Measurements from ENCODE around the gene OIP5.

OIP5 gene

DNA sequence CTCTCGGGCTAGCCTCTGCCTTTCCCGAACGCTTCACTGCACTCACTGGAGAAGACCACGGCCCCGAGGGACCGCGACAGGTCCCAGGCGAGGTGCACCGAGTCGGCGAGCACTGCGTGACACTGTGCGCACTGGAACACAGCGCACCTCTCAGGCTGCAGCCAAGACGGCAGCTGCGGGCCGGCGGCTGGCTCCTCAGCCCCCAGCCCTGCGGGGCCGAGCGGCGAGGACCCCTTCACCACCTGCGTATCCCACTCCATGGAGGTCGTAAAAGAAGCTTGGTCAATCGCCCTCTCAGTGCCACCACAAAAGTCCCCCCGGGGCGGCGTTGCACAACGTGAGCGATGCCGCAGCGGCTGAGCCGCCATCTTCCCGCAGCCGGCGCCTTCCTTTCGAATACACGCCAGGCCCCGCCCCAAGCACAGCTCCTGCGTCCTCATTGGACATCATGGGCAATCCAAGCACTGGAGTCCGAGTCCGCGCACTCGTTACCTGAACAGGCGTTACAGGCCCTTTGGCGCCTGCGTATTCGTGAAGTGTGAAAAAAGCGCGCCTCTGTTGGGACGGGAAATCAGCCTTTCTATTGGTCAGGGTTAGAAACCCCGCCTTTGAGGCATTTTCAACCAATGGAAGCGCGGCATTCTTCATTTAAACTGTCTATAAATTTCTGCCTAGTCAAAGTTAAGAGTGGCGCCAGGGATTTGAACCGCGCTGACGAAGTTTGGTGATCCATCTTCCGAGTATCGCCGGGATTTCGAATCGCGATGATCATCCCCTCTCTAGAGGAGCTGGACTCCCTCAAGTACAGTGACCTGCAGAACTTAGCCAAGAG, at the start of gene OIP5, which contains the start of gene NUSAP1:
Gene OIP5 (minus strand): TSS at position 398 of the 832 bp plus-strand sequence. CDS start 30 bp downstream, at position 368.
Gene NUSAP1 (plus strand): TSS at position 688 of the 832 bp plus-strand sequence. CDS start 77 bp downstream, at position 765.
- peaks cover 29% of the 10 kb centered on the region for H3K4me1 Mint-ChIP-seq (ENCODE audit: low read depth)
- peak; percentile 95 for DNase-seq
- H3K4me3 Mint-ChIP-seq: peak within 1 kb of the TSS; percentile 100
- H3K36me3 Mint-ChIP-seq (ENCODE audit: low read depth): peaks cover 55% of the 10 kb centered on the region
- no peaks in the 10 kb centered on the region for H3K27me3 Mint-ChIP-seq
- H3K9me3 Mint-ChIP-seq: no peaks in the 10 kb centered on the region
- H3K27ac Mint-ChIP-seq: peak within 1 kb of the TSS; percentile 99

DNA sequence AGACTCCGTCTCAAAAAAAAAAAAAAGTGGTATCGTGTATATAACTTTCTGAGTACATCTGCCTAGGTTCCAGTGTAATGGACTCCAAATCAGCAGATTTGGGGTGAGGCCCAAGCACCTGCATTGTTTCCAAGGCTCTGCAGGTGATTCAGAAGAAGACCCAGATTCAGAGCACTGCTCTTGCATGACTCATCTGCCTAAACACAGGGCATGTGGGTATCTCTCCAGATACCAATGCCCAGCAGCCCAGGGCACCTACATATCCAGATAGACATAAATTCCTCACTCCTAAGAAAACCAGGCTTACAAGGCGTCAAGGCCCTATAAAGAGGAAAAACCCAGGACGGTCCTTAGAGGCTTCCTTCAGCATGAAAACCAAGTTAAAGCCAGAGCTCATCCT, 45.6 kb upstream of the OIP5 start:
- Mint-ChIP-seq H3K27me3 (no peaks in the 10 kb centered on the region), H3K4me3 (no peak overlapping the region), H3K27ac (no peak overlapping the region), H3K9me3 (no peaks in the 10 kb centered on the region), H3K4me1 (ENCODE audit: low read depth) (no peaks in the 10 kb centered on the region), H3K36me3 (ENCODE audit: low read depth) (peaks cover 78% of the 10 kb centered on the region)
- DNase-seq: no peak

DNA sequence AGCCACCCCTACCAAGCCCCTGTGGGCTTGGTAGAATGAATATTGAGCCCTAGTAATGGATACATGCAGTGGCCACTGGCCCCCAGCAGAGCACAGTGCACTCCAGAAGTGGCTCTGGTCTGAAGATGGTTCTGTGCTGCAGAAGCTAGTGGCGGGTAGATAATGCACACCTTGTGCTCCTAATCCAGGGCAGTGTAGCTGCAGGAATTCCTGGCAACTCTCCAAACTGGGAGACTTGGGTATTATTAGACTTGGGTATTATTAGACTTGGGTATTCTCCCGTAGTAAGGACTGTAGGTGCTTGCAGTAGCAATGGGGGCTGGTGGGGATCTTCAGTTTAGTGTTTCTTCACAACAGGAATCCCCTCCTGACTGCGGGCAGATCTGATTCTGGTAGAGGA, 35.0 kb upstream of the OIP5 start:
- Mint-ChIP-seq H3K4me3 (no peak overlapping the region), H3K9me3 (no peaks in the 10 kb centered on the region), H3K36me3 (ENCODE audit: low read depth) (peaks cover 88% of the 10 kb centered on the region), H3K27ac (no peak overlapping the region), H3K27me3 (no peaks in the 10 kb centered on the region), H3K4me1 (ENCODE audit: low read depth) (no peaks in the 10 kb centered on the region)
- no peak for DNase-seq

DNA sequence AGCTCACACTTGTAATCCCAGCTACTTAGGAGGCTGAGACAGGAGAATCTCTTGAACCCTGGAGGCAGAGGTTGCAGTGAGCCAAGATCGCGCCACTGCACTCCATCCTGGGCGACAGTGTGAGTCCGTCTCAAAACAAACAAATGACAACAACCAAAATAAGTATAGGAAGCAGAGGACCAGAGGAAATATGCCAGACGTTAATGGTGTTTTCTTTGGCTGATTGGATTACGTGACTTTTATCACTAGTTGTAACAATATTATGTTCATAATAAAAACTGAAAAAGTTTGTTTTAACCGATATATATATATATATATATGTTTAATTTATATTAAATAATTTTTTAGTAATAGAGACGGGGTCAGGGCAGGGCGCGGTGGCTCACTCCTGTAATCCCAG, 22.0 kb upstream of the OIP5 start:
- peaks cover 83% of the 10 kb centered on the region for H3K36me3 Mint-ChIP-seq (ENCODE audit: low read depth)
- H3K9me3 Mint-ChIP-seq: no peaks in the 10 kb centered on the region
- no peaks in the 10 kb centered on the region for H3K27me3 Mint-ChIP-seq
- H3K27ac Mint-ChIP-seq: no peak overlapping the region
- DNase-seq: no peak
- H3K4me3 Mint-ChIP-seq: no peak overlapping the region
- no peaks in the 10 kb centered on the region for H3K4me1 Mint-ChIP-seq (ENCODE audit: low read depth)

DNA sequence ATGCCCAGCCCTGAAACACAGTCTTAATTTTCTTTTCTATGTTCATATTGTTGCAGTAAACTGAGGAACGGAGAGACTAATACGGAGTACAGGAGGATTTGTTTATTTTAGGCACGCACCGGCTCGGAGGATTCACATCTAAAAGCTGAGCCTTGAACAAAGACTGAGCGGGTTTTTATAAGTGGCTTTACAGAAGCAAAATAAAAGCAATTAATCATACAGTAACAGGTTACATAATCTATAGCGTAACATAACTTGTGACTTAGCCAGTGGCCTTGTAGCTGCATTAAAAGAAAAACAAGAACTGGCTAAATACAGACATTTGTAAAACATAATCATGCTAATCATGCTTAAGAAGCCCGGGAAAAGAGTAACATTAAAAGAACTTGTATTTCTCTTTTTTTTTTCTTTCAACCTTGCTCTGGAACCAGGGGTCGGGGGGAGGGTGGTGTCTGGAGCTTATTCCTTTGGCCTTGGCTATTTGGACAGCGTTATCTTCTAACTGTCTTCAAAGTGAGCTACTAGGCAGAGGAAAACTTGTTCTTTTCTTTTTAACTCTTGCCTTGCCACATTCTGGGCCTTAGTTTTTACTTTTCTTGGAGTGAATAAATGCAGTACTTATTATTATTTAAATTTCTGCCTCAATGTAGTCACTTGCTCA, 17.8 kb upstream of the OIP5 start:
- Mint-ChIP-seq H3K4me3 (no peak overlapping the region), H3K27me3 (no peaks in the 10 kb centered on the region), H3K9me3 (no peaks in the 10 kb centered on the region), H3K27ac (no peak overlapping the region), H3K36me3 (ENCODE audit: low read depth) (peaks cover 82% of the 10 kb centered on the region), H3K4me1 (ENCODE audit: low read depth) (no peaks in the 10 kb centered on the region)
- DNase-seq: no peak

DNA sequence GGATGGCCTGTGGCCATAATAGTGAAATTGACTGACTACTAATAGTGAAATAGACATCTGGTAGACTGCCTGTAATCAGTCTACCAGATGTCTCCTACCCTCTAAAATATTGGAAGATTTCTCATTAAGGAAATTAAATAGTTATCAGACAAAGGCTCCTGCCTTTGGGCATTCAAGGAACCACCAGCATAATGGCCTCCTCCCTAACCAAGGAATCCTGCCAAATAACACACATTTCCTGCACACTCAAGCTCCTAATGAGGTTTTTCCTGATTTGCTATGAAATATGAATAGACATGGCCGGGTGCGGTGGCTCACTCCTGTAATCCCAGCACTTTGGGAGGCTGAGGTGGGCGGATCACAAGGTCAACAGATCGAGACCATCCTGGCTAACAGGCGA, 14.8 kb upstream of the OIP5 start:
- no peaks in the 10 kb centered on the region for H3K9me3 Mint-ChIP-seq
- H3K4me1 Mint-ChIP-seq (ENCODE audit: low read depth): no peaks in the 10 kb centered on the region
- no peak overlapping the region for H3K4me3 Mint-ChIP-seq
- H3K27me3 Mint-ChIP-seq: no peaks in the 10 kb centered on the region
- no peak for DNase-seq
- H3K27ac Mint-ChIP-seq: no peak overlapping the region
- peaks cover 89% of the 10 kb centered on the region for H3K36me3 Mint-ChIP-seq (ENCODE audit: low read depth)

DNA sequence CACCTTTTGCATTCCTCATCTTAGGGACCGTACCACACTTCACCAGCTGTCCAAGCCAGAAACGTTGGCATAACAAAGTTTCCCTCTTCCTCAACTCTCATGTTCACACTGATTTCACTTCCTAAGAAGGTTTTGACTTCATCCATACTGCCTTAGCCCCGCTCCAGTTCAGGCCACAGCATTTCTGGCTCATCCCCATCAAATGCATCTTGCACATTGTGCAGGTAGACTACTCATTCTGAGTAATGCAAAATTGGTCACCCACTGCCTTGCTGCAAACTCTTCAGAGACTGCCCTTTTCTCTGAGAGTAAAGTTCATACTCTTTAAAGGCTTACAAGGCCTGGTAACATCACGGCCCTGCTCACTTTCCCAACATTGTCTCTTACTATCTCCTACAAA, 9.1 kb upstream of the OIP5 start:
- no peak for DNase-seq

DNA sequence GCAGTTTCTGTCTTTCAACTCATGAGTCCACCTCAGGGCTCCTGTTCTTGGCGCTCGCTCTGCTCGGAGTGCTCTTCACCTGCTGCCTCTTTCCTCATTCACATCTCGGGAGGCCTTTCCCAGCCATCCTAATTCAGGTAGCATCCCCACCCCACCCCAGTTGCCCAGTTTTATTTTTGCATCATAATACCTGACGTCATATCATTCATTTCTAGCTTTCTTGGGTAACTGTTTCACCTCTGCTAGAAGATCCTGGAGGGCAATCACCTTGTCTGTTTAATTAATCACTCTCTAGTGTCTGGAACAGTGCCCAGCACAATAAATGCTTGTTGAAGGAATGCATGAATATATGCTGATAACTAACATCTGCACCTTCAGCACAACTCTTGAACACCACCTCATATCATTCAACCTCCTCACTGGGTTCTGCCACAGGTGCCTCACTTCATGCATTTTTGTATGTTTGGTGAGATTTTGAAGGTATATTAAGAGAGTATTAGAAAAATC, 7.9 kb upstream of the OIP5 start:
- Mint-ChIP-seq H3K4me1 (ENCODE audit: low read depth) (peaks cover 18% of the 10 kb centered on the region), H3K9me3 (no peaks in the 10 kb centered on the region), H3K4me3 (no peak overlapping the region), H3K27ac (no peak overlapping the region), H3K27me3 (no peaks in the 10 kb centered on the region), H3K36me3 (ENCODE audit: low read depth) (peaks cover 78% of the 10 kb centered on the region)
- DNase-seq: no peak

More for the DNA sequence above, 9.1 kb upstream of the OIP5 start:
- no peaks in the 10 kb centered on the region for H3K27me3 Mint-ChIP-seq
- H3K9me3 Mint-ChIP-seq: no peaks in the 10 kb centered on the region
- H3K36me3 Mint-ChIP-seq (ENCODE audit: low read depth): peaks cover 88% of the 10 kb centered on the region
- H3K4me3 Mint-ChIP-seq: no peak overlapping the region
- no peak overlapping the region for H3K27ac Mint-ChIP-seq
- peaks cover 14% of the 10 kb centered on the region for H3K4me1 Mint-ChIP-seq (ENCODE audit: low read depth)

DNA sequence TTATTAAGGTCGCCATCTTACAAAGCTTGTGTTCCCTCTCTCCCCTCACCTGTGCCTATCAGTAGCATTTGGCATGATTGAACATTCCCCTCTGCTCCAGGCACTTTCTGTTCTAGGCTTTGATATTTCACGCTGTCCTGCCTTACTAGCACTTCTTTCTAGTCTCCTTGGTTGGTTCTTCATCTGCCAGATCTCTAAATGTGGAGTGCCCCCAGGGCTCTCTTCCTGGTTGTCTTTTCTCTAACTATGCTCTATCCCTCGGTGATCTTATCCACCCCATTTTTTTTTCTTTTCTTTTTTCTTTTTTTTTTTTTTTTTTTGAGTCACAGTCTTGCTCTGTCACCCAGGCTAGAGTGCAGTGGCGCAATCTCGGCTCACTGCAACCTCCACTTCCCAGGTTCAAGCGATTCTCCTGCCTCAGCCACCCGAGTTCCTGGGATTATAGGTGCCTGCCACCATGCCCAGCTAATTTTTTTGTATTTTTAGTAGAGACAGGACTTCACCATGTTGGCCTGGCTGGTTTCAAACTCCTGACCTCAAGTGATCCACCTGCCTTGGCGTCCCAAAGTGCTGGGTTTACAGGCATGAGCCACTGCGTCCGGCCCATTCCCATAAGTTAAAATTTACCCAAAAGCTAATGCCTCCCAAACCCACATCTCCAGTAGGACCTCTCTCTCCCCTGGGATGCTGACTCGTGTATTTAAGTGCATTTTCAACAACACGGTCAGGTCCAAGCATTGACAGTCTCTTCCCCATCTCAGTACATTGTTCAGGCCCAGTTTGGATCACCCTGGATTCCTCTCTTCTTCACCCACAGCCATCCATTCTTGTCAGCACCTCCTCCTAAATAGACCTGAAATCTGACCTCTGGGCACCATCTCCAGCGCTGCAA, 5.5 kb upstream of the OIP5 start:
- Mint-ChIP-seq H3K9me3 (no peaks in the 10 kb centered on the region), H3K27me3 (no peaks in the 10 kb centered on the region), H3K4me1 (ENCODE audit: low read depth) (peaks cover 24% of the 10 kb centered on the region), H3K36me3 (ENCODE audit: low read depth) (peaks cover 76% of the 10 kb centered on the region), H3K27ac (no peak overlapping the region), H3K4me3 (no peak overlapping the region)
- DNase-seq: no peak

DNA sequence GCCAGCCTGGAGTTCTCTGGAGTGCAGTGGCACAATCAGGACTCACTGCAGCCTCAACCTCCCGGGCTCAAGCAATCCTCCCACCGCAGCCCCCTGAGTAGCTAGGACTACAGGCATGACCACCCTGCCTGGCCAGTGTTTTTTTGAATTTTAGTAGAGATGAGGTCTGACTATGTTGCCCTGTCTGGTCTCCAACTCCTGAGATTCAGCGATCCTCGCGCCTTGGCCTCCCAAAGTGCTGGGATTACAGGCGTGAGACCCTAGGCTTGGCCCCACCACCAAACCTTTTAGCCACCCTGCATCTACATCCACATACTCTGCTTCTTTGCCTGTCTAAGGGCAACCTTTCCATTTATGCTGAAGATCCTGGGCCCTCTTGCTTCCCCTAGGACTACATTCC, 4.7 kb upstream of the OIP5 start:
- Mint-ChIP-seq H3K27ac (no peak overlapping the region), H3K36me3 (ENCODE audit: low read depth) (peaks cover 73% of the 10 kb centered on the region), H3K9me3 (no peaks in the 10 kb centered on the region), H3K4me1 (ENCODE audit: low read depth) (peaks cover 25% of the 10 kb centered on the region), H3K4me3 (no peak overlapping the region), H3K27me3 (no peaks in the 10 kb centered on the region)
- DNase-seq: no peak

DNA sequence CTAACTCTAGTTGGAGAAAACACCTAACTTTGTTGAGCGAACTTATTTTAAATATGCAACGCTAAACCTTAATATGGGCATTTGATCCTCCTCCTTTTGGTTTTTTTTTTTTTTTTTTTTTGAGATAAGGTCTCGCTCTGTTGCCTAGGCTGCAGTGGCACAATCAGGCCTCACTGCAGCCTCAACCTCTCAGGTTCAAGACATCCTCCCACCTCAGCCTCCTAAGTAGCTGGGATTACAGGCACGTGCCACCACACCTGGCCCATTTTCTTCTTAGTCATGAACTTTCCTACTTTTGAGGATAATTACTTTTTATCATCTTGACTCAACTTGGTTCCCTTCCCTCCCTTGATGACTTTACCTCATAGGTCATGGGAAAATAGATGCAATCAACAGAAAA, 4.2 kb upstream of the OIP5 start:
- no peak for DNase-seq
- Mint-ChIP-seq H3K27ac (peak overlapping the region; percentile 40), H3K4me1 (ENCODE audit: low read depth) (peaks cover 30% of the 10 kb centered on the region), H3K36me3 (ENCODE audit: low read depth) (peaks cover 73% of the 10 kb centered on the region), H3K4me3 (no peak overlapping the region), H3K27me3 (no peaks in the 10 kb centered on the region), H3K9me3 (no peaks in the 10 kb centered on the region)

DNA sequence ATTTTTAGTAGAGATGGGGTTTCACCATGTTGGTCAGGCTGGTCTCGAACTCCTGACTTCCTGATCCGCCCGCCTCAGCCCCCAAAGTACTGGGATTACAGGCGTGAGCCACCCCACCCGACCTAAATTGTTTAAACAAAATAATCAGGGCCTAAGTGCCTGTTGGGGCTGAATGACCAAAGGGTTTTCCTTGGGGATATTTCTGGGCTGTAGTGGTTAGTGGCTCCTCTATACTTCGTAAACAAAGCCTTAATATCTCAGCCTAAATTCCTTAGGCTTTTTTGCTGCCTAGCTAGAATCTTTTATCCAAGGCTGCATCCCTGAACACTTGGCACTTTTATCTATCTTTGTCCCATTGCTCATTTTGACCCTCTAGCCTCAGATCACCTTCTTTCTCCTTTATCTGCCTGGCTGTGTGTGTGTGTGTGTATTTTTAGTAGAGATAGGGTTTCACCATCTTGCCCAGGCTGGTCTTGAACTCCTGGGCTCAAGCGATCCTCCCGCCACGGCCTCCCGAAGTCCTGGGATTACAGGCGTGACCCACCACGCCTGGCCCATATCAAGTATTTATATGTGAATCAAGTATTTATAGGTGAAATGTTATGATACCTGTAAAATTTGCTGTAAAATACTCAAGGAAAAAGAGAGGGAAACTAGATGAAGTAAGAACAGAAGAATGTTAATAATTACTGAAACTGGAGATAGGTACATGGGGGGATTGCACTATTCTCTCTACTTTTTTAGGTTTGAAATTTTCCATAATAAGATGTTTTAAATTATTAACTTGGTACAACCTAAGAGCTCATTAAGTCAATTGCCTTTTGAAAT, 2.1 kb upstream of the OIP5 start:
- Mint-ChIP-seq H3K4me3 (peak overlapping the region; percentile 100), H3K9me3 (no peaks in the 10 kb centered on the region), H3K27me3 (no peaks in the 10 kb centered on the region), H3K27ac (peak overlapping the region; percentile 18), H3K36me3 (ENCODE audit: low read depth) (peaks cover 60% of the 10 kb centered on the region), H3K4me1 (ENCODE audit: low read depth) (peaks cover 34% of the 10 kb centered on the region)
- DNase-seq: no peak

DNA sequence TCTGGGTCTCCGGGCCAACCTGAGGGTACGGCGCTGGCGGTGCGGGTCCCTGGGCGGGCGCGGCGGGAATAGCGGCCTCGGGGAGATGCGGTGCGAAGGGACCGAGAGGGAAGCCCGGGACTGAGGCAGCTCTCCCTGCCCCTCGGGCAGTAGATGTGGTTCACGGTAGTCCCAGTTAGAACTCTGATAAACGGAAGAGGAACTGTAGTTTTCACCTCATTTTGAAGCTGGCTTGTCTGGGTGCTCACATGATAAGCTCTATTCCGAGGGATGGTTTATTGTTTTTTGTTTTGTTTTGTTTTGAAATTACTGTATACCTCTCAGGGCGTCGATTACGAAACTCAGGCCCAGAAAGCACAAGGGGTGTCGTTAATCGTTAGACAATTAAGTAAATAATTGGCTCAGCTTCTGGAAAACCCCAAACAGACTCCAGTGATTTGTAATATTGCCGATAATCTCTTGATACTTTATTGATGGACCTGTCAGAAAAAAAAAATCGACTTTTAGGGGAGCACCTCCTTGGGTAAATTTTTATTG, 703 bp upstream of the OIP5 start:
- Mint-ChIP-seq H3K27ac (peak overlapping the region; percentile 99), H3K9me3 (no peaks in the 10 kb centered on the region), H3K4me1 (ENCODE audit: low read depth) (peaks cover 32% of the 10 kb centered on the region), H3K36me3 (ENCODE audit: low read depth) (peaks cover 58% of the 10 kb centered on the region), H3K27me3 (no peaks in the 10 kb centered on the region), H3K4me3 (peak overlapping the region; percentile 100)
- DNase-seq: no peak
